Head of caudate nucleus (tissue), 42 donors: ENCODE results near the gene TMEM238.
"Not testable (repeated sequence)": the region's sequence is repeated elsewhere in the genome, so short reads cannot be mapped to it uniquely, and the experiment has no call there.

Source experiments
- DNase-seq, 42 donors: peaks; one replicate each; pipeline versions ENCODE4 v3.0.0 to v3.0.0-alpha.2; 2020 to 2021; ENCODE audit warnings: mixed read lengths in 7 of 42
- intact Hi-C: fragments of 100-400 bp; cut with DNase I; formaldehyde crosslinking; loops from one replicate; pipeline ENCODE4 v1.15.0; 2022

Gene TMEM238

GRCh38 chr19:55406091-55406825, 22.2 kb upstream of the TMEM238 start:
- intact Hi-C loops: no loop called here
- DNase-seq: no peak

- no peak for DNase-seq
- intact Hi-C loops: no loop called here
Measured at GRCh38 chr19:55405638-55406037, 21.5 kb upstream of the TMEM238 start.

- DNase-seq: no peak
- intact Hi-C loops: no loop called here
Measured at GRCh38 chr19:55402509-55402908, 18.4 kb upstream of the TMEM238 start.

GRCh38 chr19:55401390-55401789, 17.3 kb upstream of the TMEM238 start:
- DNase-seq, intact Hi-C loops: not testable (repeated sequence)

- no peak for DNase-seq
- intact Hi-C loops: no loop called here
Measured at GRCh38 chr19:55400281-55401087, 16.4 kb upstream of the TMEM238 start.

GRCh38 chr19:55398200-55398925, 14.3 kb upstream of the TMEM238 start:
- DNase-seq: no peak
- intact Hi-C loops: no loop called here

GRCh38 chr19:55392820-55393761, 9.0 kb upstream of the TMEM238 start:
- DNase-seq: no peak
- intact Hi-C loops: no loop called here

GRCh38 chr19:55391702-55392615, 7.9 kb upstream of the TMEM238 start:
- intact Hi-C loops: no loop called here
- no peak for DNase-seq

GRCh38 chr19:55391191-55391670, 7.1 kb upstream of the TMEM238 start:
- DNase-seq: no peak
- intact Hi-C loops: no loop called here

- intact Hi-C loops: no loop called here
- no peak for DNase-seq
Measured at GRCh38 chr19:55390461-55390880, 6.4 kb upstream of the TMEM238 start.

GRCh38 chr19:55389386-55390317, 5.6 kb upstream of the TMEM238 start:
- intact Hi-C loops: no loop called here

GRCh38 chr19:55387736-55388497, 3.8 kb upstream of the TMEM238 start:
- intact Hi-C loops: no loop called here

More at GRCh38 chr19:55389386-55390317, 5.6 kb upstream of the TMEM238 start:
- DNase-seq: no peak

GRCh38 chr19:55386493-55386971, 2.4 kb upstream of the TMEM238 start:
- DNase-seq: peak in 4 of 42 donors; percentile 38 to 56 (median 50)
- intact Hi-C loops: no loop called here

More at GRCh38 chr19:55387736-55388497, 3.8 kb upstream of the TMEM238 start:
- no peak for DNase-seq

- peak; percentile 97 to 100 (median 99) for DNase-seq
- intact Hi-C loops: no loop called here
Measured at GRCh38 chr19:55385724-55386492, 1.8 kb upstream of the TMEM238 start, which contains the start of gene RPL28. Gene RPL28 (plus strand): TSS chr19:55385932. CDS start chr19:55386358, 426 bp downstream.
